Duodenal mucosa (tissue), 2 donors: ENCODE results near the gene CCP110.

Source experiments
- H3K27ac ChIP-seq: one replicate; pipeline ENCODE4 v1.7.0; 2013; ENCODE audit warnings: low read depth, low read length
- H3K27me3 ChIP-seq, 2 donors: one replicate each; pipeline ENCODE4 v1.7.0; 2013; ENCODE audit warnings: low read length in 2 of 2, control low read depth in 1 of 2; ENCODE audit not compliant: insufficient read depth in 2 of 2, control insufficient read depth in 1 of 2
- H3K36me3 ChIP-seq, 2 donors: one replicate each; pipeline ENCODE4 v1.7.0; 2013; ENCODE audit warnings: low read length in 2 of 2, control low read depth in 1 of 2; ENCODE audit not compliant: insufficient read depth in 2 of 2, control insufficient read depth in 1 of 2
- H3K4me1 ChIP-seq, 2 donors: one replicate each; pipeline ENCODE4 v1.7.0; 2013; ENCODE audit warnings: low read length in 2 of 2, control low read depth in 1 of 2; ENCODE audit not compliant: insufficient read depth in 2 of 2, control insufficient read depth in 1 of 2
- H3K4me3 ChIP-seq, 2 donors: one replicate each; pipeline ENCODE4 v1.7.0; 2013; ENCODE audit warnings: low read length in 2 of 2, low read depth in 1 of 2
- H3K9ac ChIP-seq, 2 donors: one replicate each; pipeline ENCODE4 v1.7.0; 2013; ENCODE audit warnings: low read length in 2 of 2, low read depth in 1 of 2
- H3K9me3 ChIP-seq, 2 donors: one replicate each; pipeline ENCODE4 v1.7.0; 2013; ENCODE audit warnings: low read length in 2 of 2, control low read depth in 1 of 2; ENCODE audit not compliant: control insufficient read depth in 1 of 2

The CCP110 gene

DNA sequence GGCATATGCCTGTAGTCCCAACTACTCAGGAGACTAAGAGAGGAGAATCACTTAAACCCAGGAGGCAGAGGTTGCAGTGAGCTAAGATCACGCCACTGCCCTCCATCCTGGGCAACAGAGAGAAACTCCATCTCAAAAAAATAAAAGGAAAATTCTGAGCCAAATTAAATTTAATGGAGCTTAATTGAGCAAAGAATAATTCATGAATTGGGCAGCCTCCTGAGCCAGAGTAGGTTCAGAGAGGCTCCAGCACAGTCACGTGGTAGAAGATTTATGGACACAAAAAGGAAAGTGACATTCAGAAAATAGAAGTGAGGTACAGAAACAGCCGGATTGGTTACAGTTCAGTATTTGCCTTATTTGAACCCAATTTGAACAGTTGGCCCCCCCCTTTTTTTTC is 42.6 kb downstream of the CCP110 start:
- Histone ChIP-seq H3K9ac (no peak overlapping the region), H3K27ac (no peak overlapping the region), H3K4me1 (no peaks in the 10 kb centered on the region), H3K9me3 (no peaks in the 10 kb centered on the region), H3K27me3 (no peaks in the 10 kb centered on the region), H3K4me3 (no peak overlapping the region), H3K36me3 (peaks cover 0 to 45% of the 10 kb centered on the region in 2 donors)

GRCh38 chr16:19567560-19567959 is 43.8 kb downstream of the CCP110 start:
- H3K36me3 ChIP-seq = peaks cover 4 to 53% of the 10 kb centered on the region in 2 donors

GRCh38 chr16:19573997-19574396 is 50.3 kb downstream of the CCP110 start:
- no peak overlapping the region for H3K4me3 ChIP-seq
- peaks cover 38 to 75% of the 10 kb centered on the region in 2 donors for H3K36me3 ChIP-seq
- H3K4me1 ChIP-seq = no peaks in the 10 kb centered on the region
- no peaks in the 10 kb centered on the region for H3K27me3 ChIP-seq
- no peak overlapping the region for H3K27ac ChIP-seq
- H3K9me3 ChIP-seq = no peaks in the 10 kb centered on the region
- no peak overlapping the region for H3K9ac ChIP-seq

More at GRCh38 chr16:19567560-19567959, 43.8 kb downstream of the CCP110 start:
- Histone ChIP-seq H3K9me3 (no peaks in the 10 kb centered on the region), H3K4me3 (no peak overlapping the region), H3K9ac (no peak overlapping the region), H3K27me3 (no peaks in the 10 kb centered on the region), H3K4me1 (no peaks in the 10 kb centered on the region), H3K27ac (no peak overlapping the region)

GRCh38 chr16:19574615-19575014 is 50.9 kb downstream of the CCP110 start:
- Histone ChIP-seq H3K36me3 (peaks cover 39 to 72% of the 10 kb centered on the region in 2 donors), H3K27ac (no peak overlapping the region), H3K4me1 (no peaks in the 10 kb centered on the region), H3K9me3 (no peaks in the 10 kb centered on the region), H3K4me3 (no peak overlapping the region), H3K9ac (no peak overlapping the region), H3K27me3 (no peaks in the 10 kb centered on the region)

- peaks cover 50 to 74% of the 10 kb centered on the region in 2 donors for H3K36me3 ChIP-seq
- no peak overlapping the region for H3K27ac ChIP-seq
- no peak overlapping the region for H3K4me3 ChIP-seq
- no peaks in the 10 kb centered on the region for H3K27me3 ChIP-seq
- no peaks in the 10 kb centered on the region for H3K4me1 ChIP-seq
- H3K9ac ChIP-seq = no peak overlapping the region
- H3K9me3 ChIP-seq = peaks cover 0 to 6% of the 10 kb centered on the region in 2 donors
Observed at GRCh38 chr16:19578378-19578971, 54.7 kb downstream of the CCP110 start.

GRCh38 chr16:19582050-19582831 is 58.5 kb downstream of the CCP110 start:
- Histone ChIP-seq H3K27me3 (no peaks in the 10 kb centered on the region), H3K27ac (no peak overlapping the region), H3K4me1 (no peaks in the 10 kb centered on the region), H3K36me3 (peaks cover 40 to 66% of the 10 kb centered on the region in 2 donors), H3K9ac (no peak overlapping the region), H3K4me3 (no peak overlapping the region), H3K9me3 (peaks cover 0 to 6% of the 10 kb centered on the region in 2 donors)

DNA sequence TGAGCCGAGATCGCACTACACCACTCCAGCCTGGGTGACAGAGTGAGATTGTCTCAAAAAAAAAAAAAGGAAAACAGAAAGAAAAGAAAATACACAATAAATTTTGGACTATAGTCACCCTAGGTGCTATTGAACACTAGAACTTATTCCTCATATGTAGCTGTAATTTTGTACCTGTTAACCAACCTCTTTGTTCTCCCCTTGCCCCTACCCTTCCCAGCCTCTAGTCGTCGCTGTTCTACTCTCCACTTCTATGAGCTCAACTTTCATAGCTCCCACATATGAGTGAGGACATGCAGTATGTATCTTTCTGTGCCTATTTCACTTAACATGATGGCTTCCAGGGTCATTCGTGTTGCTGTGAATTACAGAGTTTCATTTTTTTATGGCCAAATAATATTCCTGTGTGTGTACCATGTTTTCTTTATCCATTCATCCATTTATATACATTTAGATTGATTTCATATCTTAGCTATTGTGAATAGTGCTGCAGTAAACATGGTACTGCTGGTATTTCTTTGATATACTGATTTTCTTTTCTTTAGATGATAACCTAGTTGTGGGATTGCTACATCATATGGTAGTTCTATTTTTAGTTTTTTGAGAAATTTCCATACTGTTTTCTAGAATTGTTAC is 60.0 kb downstream of the CCP110 start:
- H3K27ac ChIP-seq = no peak overlapping the region

DNA sequence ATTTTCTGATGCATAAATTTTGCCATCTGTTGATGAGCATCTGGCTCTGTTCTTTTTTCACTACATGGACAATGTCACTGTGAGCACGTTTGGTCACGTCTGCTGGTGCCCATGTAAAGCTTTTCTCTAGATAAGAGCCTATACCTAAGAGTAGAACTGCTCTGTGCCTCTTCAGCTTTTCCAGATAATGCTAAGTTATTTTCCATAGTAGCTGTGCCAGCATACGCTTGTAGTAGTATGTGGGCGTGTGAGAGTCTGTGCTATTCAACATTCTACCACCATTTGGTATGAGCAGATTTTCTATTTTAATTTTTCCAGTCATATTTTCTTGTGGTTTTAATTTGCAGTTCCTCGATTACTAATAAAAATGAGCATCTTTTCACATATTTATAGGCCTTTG is 64.9 kb downstream of the CCP110 start:
- H3K27me3 ChIP-seq = no peaks in the 10 kb centered on the region
- no peak overlapping the region for H3K4me3 ChIP-seq
- no peaks in the 10 kb centered on the region for H3K9me3 ChIP-seq
- H3K4me1 ChIP-seq = no peaks in the 10 kb centered on the region
- no peak overlapping the region for H3K27ac ChIP-seq
- peaks cover 20 to 43% of the 10 kb centered on the region in 2 donors for H3K36me3 ChIP-seq
- no peak overlapping the region for H3K9ac ChIP-seq

More for the DNA sequence above, 60.0 kb downstream of the CCP110 start:
- no peak overlapping the region for H3K4me3 ChIP-seq
- peaks cover 33 to 56% of the 10 kb centered on the region in 2 donors for H3K36me3 ChIP-seq
- H3K9ac ChIP-seq = no peak overlapping the region
- H3K4me1 ChIP-seq = no peaks in the 10 kb centered on the region
- no peaks in the 10 kb centered on the region for H3K27me3 ChIP-seq
- H3K9me3 ChIP-seq = peaks cover 0 to 6% of the 10 kb centered on the region in 2 donors

GRCh38 chr16:19589106-19589505 is 65.4 kb downstream of the CCP110 start:
- peaks cover 20 to 47% of the 10 kb centered on the region in 2 donors for H3K36me3 ChIP-seq
- H3K27me3 ChIP-seq = no peaks in the 10 kb centered on the region
- H3K27ac ChIP-seq = no peak overlapping the region
- H3K4me3 ChIP-seq = no peak overlapping the region
- no peaks in the 10 kb centered on the region for H3K4me1 ChIP-seq
- no peak overlapping the region for H3K9ac ChIP-seq
- no peaks in the 10 kb centered on the region for H3K9me3 ChIP-seq

DNA sequence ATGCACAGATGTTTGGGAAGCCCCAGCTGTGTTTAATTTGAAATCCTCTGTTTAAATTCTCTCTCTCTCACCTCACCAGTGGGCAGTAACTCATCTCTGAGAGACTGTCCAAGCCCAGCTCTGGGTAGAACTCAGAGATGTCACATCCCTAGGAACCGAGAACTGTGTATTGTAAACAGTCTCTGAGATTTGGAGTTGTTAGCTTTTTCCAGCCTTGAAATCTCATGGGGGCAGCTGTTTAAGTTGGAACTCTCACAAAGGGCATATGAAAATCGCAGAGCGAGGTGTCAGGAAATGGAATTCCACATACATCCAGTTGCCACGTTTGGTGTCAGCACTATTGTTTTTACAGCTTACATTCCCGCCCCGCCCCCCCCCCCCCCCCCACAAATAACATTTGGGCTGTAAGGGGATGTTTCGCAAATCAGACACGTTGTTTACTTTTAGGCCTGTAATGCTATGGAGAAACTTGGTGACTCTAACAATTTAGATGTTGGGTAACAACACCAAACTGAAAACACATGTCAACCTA is 66.1 kb downstream of the CCP110 start:
- H3K36me3 ChIP-seq = peaks cover 17 to 49% of the 10 kb centered on the region in 2 donors
- H3K4me3 ChIP-seq = no peak overlapping the region
- H3K27ac ChIP-seq = no peak overlapping the region
- H3K9me3 ChIP-seq = no peaks in the 10 kb centered on the region
- H3K27me3 ChIP-seq = no peaks in the 10 kb centered on the region
- H3K9ac ChIP-seq = no peak overlapping the region
- H3K4me1 ChIP-seq = no peaks in the 10 kb centered on the region
